ENCODE results near the gene TIMP3.

GRCh38 chr22:32754413-32755041 is 47.0 kb upstream of the TIMP3 start:
- TF ChIP-seq CTCF (IDR thresholded peaks at IDR 0.05): no peak
- no peak for TF ChIP-seq POLR2A (IDR thresholded peaks at IDR 0.05)

Measured in body of pancreas (tissue), 4 donors.